SK-N-SH (cell line): ENCODE results near the gene MAP3K5. TPM values are rescaled to one million over a fixed set of nuclear protein-coding genes. Genes with fewer than 3 reads are reported as not detected.

ENCODE experiments used
- CTCF ChIA-PET: fragments of 300-600, 350-600 bp; formaldehyde crosslinking; extraction: SDS; loops from one replicate; lab custom pipeline; 2021; lab: Yijun Ruan, JAX
- POLR2A ChIA-PET: fragments of 350-600 bp; sonication (Branson Sonifier 250); formaldehyde crosslinking; extraction: SDS; loops from one replicate; lab custom pipeline; 2020; ENCODE audit warnings: antibody characterized with exemption, inconsistent platforms; lab: Yijun Ruan, JAX
- DNase-seq: peaks from one replicate; pipeline ENCODE4 v3.0.0; 2012
- H2AFZ ChIP-seq: fragments of 200-600 bp; sonication (generic); 2 replicates; pipeline ENCODE4 v1.8.1; 2016; ENCODE audit warnings: antibody characterized with exemption, mild to moderate bottlenecking, low read depth
- H3F3A ChIP-seq: fragments of 200-600 bp; sonication (generic); replicated peaks from 2 replicates; pipeline ENCODE3; 2016; ENCODE audit warnings: antibody characterized with exemption, mild to moderate bottlenecking; ENCODE audit not compliant: insufficient read depth
- H3K27ac ChIP-seq, 2 experiments: fragments of 200-500 bp in 1 of 2; fragments of 200-600 bp in 1 of 2; sonication (Bioruptor generic) in 1 of 2; sonication (generic), shearing (Covaris generic) in 1 of 2; 2 replicates each; pipeline versions ENCODE4 v1.5.1 to v1.6.1; 2014 to 2016; ENCODE audit warnings: low read depth in 2 of 2, inconsistent platforms in 1 of 2, low read length in 1 of 2, mild to moderate bottlenecking in 1 of 2, mixed read lengths in 1 of 2
- H3K27me3 ChIP-seq: fragments of 200-600 bp; sonication (generic), shearing (Covaris generic); 2 replicates; pipeline ENCODE4 v1.6.1; 2016; ENCODE audit warnings: mixed run types; ENCODE audit not compliant: insufficient read depth
- H3K36me3 ChIP-seq, 2 experiments: fragments of 200-500 bp in 1 of 2; fragments of 200-600 bp in 1 of 2; sonication (Bioruptor generic) in 1 of 2; sonication (generic) in 1 of 2; replicated peaks in 1 of 2; 2 replicates each; pipeline versions ENCODE3 to v1.5.1; 2014 to 2016; ENCODE audit warnings: low read length in 1 of 2, mild to moderate bottlenecking in 1 of 2; ENCODE audit not compliant: insufficient read depth in 2 of 2, control insufficient read depth in 1 of 2
- H3K4me1 ChIP-seq, 2 experiments: fragments of 200-500 bp in 1 of 2; fragments of 200-600 bp in 1 of 2; sonication (Bioruptor generic) in 1 of 2; sonication (generic), shearing (Covaris generic) in 1 of 2; 2 replicates each; pipeline versions ENCODE4 v1.5.1 to v1.6.1; 2014 to 2016; ENCODE audit warnings: low read depth in 1 of 2, low read length in 1 of 2, mixed run types in 1 of 2; ENCODE audit not compliant: insufficient read depth in 2 of 2, control insufficient read depth in 1 of 2
- H3K4me2 ChIP-seq: fragments of 200-600 bp; sonication (generic), shearing (Covaris generic); 2 replicates; pipeline ENCODE4 v1.6.1; 2017; ENCODE audit warnings: mixed run types
- H3K4me3 ChIP-seq, 2 experiments: fragments of 200-500 bp in 1 of 2; fragments of 200-600 bp in 1 of 2; sonication (Bioruptor generic) in 1 of 2; sonication (generic), shearing (Covaris generic) in 1 of 2; 2 replicates each; pipeline versions ENCODE4 v1.5.1 to v1.8.1; 2014 to 2016; ENCODE audit warnings: low read depth in 2 of 2, inconsistent platforms in 1 of 2, low read length in 1 of 2, mild to moderate bottlenecking in 1 of 2, mixed read lengths in 1 of 2, moderate library complexity in 1 of 2
- H3K79me2 ChIP-seq: fragments of 200-600 bp; sonication (generic); 2 replicates; pipeline ENCODE4 v1.8.1; 2017; ENCODE audit warnings: mild to moderate bottlenecking; ENCODE audit not compliant: insufficient read depth
- H3K9ac ChIP-seq: fragments of 200-600 bp; sonication (generic); 2 replicates; pipeline ENCODE4 v1.6.1; 2017; ENCODE audit warnings: mixed run types
- H3K9me2 ChIP-seq: fragments of 200-600 bp; sonication (generic); 2 replicates; pipeline ENCODE4 v1.6.1; 2017; ENCODE audit warnings: mixed run types
- H3K9me3 ChIP-seq: fragments of 200-600 bp; sonication (generic); 2 replicates; pipeline ENCODE4 v1.6.1; 2017; ENCODE audit warnings: mixed run types, mild to moderate bottlenecking, moderate library complexity
- H4K20me1 ChIP-seq: fragments of 200-600 bp; sonication (generic); 2 replicates; pipeline ENCODE4 v1.6.1; 2017; ENCODE audit warnings: mild to moderate bottlenecking, mixed run types; ENCODE audit not compliant: insufficient read depth
- ELF1 ChIP-seq: IDR thresholded peaks from 2 replicates; pipeline ENCODE4 v1.4.0; 2012
- EP300 ChIP-seq, 2 experiments: IDR thresholded peaks; 2 replicates each; pipeline versions ENCODE4 v1.4.0 to v1.6.1; 2012; ENCODE audit warnings: borderline replicate concordance in 1 of 2, low read depth in 1 of 2, low read length in 1 of 2
- FOSL2 ChIP-seq: IDR thresholded peaks from 2 replicates; pipeline ENCODE4 v1.4.0; 2012; ENCODE audit warnings: low read depth, mild to moderate bottlenecking, moderate library complexity, borderline replicate concordance
- JUND ChIP-seq: IDR thresholded peaks from 2 replicates; pipeline ENCODE4 v1.4.0; 2012
- MEF2A ChIP-seq: IDR thresholded peaks from 2 replicates; pipeline ENCODE4 v1.4.0; 2012; ENCODE audit warnings: low read depth, borderline replicate concordance
- MXI1 ChIP-seq: IDR thresholded peaks from 2 replicates; pipeline ENCODE4 v1.6.1; 2012; ENCODE audit warnings: mild to moderate bottlenecking, low read depth, low read length, improper control_type of control experiment
- NFIC ChIP-seq: IDR thresholded peaks from 2 replicates; pipeline ENCODE4 v1.4.0; 2012; ENCODE audit warnings: borderline replicate concordance
- RAD21 ChIP-seq: IDR thresholded peaks from 2 replicates; pipeline ENCODE4 v1.6.1; 2012; ENCODE audit warnings: mild to moderate bottlenecking, low read length
- RCOR1 ChIP-seq: fragments of 150-350 bp; IDR thresholded peaks from 2 replicates; pipeline ENCODE4 v1.6.1; 2017; ENCODE audit warnings: antibody characterized with exemption, low read length
- RFX5 ChIP-seq: IDR thresholded peaks from 2 replicates; pipeline ENCODE4 v1.6.1; 2012; ENCODE audit warnings: mild to moderate bottlenecking, improper control_type of control experiment, low read length
- RXRA ChIP-seq: IDR thresholded peaks from 2 replicates; pipeline ENCODE4 v1.4.0; 2012; ENCODE audit warnings: low read depth, mild to moderate bottlenecking, borderline replicate concordance
- SIN3A ChIP-seq: IDR thresholded peaks from 2 replicates; pipeline ENCODE4 v1.6.1; 2012; ENCODE audit warnings: low read depth, mild to moderate bottlenecking, low read length, moderate library complexity, borderline replicate concordance
- TAF1 ChIP-seq: IDR thresholded peaks from 2 replicates; pipeline ENCODE4 v1.6.1; 2012; ENCODE audit warnings: low read depth, mild to moderate bottlenecking, low read length, moderate library complexity, borderline replicate concordance
- TEAD4 ChIP-seq: IDR thresholded peaks from 2 replicates; pipeline ENCODE4 v1.4.0; 2012; ENCODE audit warnings: mild to moderate bottlenecking, borderline replicate concordance; ENCODE audit not compliant: insufficient read depth
- WGBS: methylation state at CpG from one replicate; pipeline ENCODE4 v1.1.6; 2017; ENCODE audit warnings: low lambda C conversion rate; 5-methylcytosine and 5-hydroxymethylcytosine counted together
- polyA plus RNA-seq, 3 experiments: library from polyadenylated mRNA; depleted of rRNA; stranded (reverse); fragments of >200 nt; gene quantifications; 2 replicates each; pipeline ENCODE4 v1.2.3, GENCODE V29; 2012
- TF ChIP-seq, protein P1 (sequence below): IDR thresholded peaks from 2 replicates; pipeline ENCODE4; 2012
- TF ChIP-seq, protein P2 (sequence below): IDR thresholded peaks from 2 replicates; pipeline ENCODE4 v1.4.0; 2012; ENCODE audit warnings: low read depth, borderline replicate concordance
- TF ChIP-seq, protein P3 (sequence below): IDR thresholded peaks from 2 replicates; pipeline ENCODE4 v1.4.0; 2012; ENCODE audit warnings: low read depth
- TF ChIP-seq, protein P4 (sequence below): IDR thresholded peaks from 2 replicates; pipeline ENCODE4 v1.6.1; 2012; ENCODE audit warnings: mild to moderate bottlenecking, low read depth, low read length, moderate library complexity

The MAP3K5 gene
- polyA plus RNA-seq, 1 of the 3 experiments (the other 2 are of a cell fraction) = 1.4 TPM

DNA sequence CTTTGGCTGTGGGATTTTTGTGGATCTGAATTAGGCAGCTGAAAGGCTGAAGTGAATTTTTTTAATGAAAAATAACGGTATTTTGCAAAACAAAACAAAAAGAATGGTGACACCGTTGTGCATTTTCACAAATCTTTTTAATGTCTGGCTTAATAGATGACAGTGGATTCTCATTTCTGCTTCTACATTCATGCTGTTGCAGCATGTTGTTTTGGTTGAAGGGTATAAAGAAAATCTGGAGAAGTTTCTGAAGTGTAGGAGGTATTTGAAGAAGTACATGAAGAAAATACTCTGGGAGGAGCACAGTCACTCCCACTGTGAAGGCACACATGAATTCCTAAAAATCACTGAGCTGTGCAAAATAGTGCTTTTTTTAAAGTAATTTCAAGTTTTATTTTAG is 3.1 kb upstream of the MAP3K5 start:
- Histone ChIP-seq H3K79me2 (peaks cover 16% of the 10 kb centered on the region), H2AFZ (no peak overlapping the region), H3K4me2 (no peak overlapping the region), H3K36me3 (no peaks in the 10 kb centered on the region), H3K9me3 (no peaks in the 10 kb centered on the region), H3K27me3 (no peaks in the 10 kb centered on the region), H3K4me1 (peaks cover 0 to 6% of the 10 kb centered on the region in 2 experiments; a peak in 2 of 4 replicates), H3K4me3 (no peak overlapping the region), H4K20me1 (no peaks in the 10 kb centered on the region), H3F3A (peaks cover 2% of the 10 kb centered on the region), H3K9ac (no peak overlapping the region), H3K27ac (no peak overlapping the region), H3K9me2 (no peaks in the 10 kb centered on the region)
- WGBS = 88% methylated on average over 2 of the region's 2 CpGs
- TF ChIP-seq NFIC = no peak
- TF ChIP-seq, protein P1, sequence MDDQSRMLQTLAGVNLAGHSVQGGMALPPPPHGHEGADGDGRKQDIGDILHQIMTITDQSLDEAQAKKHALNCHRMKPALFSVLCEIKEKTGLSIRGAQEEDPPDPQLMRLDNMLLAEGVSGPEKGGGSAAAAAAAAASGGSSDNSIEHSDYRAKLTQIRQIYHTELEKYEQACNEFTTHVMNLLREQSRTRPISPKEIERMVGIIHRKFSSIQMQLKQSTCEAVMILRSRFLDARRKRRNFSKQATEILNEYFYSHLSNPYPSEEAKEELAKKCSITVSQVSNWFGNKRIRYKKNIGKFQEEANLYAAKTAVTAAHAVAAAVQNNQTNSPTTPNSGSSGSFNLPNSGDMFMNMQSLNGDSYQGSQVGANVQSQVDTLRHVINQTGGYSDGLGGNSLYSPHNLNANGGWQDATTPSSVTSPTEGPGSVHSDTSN = no peak
- TF ChIP-seq RFX5 = no peak
- TF ChIP-seq, protein P2, sequence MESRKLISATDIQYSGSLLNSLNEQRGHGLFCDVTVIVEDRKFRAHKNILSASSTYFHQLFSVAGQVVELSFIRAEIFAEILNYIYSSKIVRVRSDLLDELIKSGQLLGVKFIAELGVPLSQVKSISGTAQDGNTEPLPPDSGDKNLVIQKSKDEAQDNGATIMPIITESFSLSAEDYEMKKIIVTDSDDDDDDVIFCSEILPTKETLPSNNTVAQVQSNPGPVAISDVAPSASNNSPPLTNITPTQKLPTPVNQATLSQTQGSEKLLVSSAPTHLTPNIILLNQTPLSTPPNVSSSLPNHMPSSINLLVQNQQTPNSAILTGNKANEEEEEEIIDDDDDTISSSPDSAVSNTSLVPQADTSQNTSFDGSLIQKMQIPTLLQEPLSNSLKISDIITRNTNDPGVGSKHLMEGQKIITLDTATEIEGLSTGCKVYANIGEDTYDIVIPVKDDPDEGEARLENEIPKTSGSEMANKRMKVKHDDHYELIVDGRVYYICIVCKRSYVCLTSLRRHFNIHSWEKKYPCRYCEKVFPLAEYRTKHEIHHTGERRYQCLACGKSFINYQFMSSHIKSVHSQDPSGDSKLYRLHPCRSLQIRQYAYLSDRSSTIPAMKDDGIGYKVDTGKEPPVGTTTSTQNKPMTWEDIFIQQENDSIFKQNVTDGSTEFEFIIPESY = no peak
- no peak for TF ChIP-seq EP300 (IDR thresholded peaks at IDR 0.05; ENCODE audit: borderline replicate concordance in 1 of 2, low read depth in 1 of 2, low read length in 1 of 2)
- no peak for TF ChIP-seq RXRA
- TF ChIP-seq, protein P3, sequence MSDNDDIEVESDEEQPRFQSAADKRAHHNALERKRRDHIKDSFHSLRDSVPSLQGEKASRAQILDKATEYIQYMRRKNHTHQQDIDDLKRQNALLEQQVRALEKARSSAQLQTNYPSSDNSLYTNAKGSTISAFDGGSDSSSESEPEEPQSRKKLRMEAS = no peak
- TF ChIP-seq SIN3A = no peak
- no peak for TF ChIP-seq MEF2A
- TF ChIP-seq TAF1 = no peak
- no peak for TF ChIP-seq MXI1
- TF ChIP-seq JUND = no peak
- ChIA-PET POLR2A (no interaction called here), CTCF (interaction anchor here (0.8 to 11.4 kb wide), 5 partner anchors 126 to 245 kb away, joined by 3 to 214 read pairs (median 4); no protein-coding TSS in a partner anchor)
- no peak for DNase-seq

DNA sequence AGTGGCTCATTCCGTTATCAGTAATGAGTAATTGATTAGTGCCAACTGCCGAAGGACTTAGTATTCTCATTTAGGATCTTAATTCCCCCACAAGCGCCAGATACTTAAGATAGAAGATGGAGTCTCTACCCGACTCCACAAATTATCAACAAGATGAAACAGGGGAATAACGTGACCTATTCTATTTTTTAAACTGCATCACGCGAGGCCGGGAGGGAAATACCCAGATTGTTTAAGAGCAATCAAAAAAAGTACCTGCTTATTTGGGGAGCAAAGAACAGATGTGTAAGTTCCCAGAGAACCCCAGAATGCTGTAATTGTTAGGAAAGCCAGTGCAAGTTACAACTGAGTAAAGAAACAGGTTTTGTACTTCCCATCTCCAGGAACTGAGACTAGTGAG is 1.1 kb upstream of the MAP3K5 start:
- H3K4me2 ChIP-seq = peak overlapping the region; percentile 94
- DNase-seq = no peak
- no peaks in the 10 kb centered on the region for H4K20me1 ChIP-seq
- H2AFZ ChIP-seq = peak overlapping the region; percentile 99; the same call in 1 of the 2 replicates
- ChIA-PET CTCF (interaction anchor here (0.7 to 11.4 kb wide), 21 partner anchors 9 to 418 kb away, joined by 3 to 214 read pairs (median 13); partner anchors contain the start of gene MAP7), POLR2A (interaction anchor here (1.9 to 2.6 kb wide), 2 partner anchors 30 to 149 kb away, joined by 5 to 40 read pairs; no protein-coding TSS in a partner anchor)
- H3K4me1 ChIP-seq = peaks cover 0 to 6% of the 10 kb centered on the region in 2 experiments; a peak in 2 of 4 replicates
- H3K27ac ChIP-seq = peak overlapping the region; percentile 70 to 92; a peak in 3 of 4 replicates
- no peaks in the 10 kb centered on the region for H3K9me2 ChIP-seq
- H3K9ac ChIP-seq = peak overlapping the region; percentile 95; the same call in 1 of the 2 replicates
- H3K27me3 ChIP-seq = no peaks in the 10 kb centered on the region
- H3F3A ChIP-seq = peaks cover 6% of the 10 kb centered on the region
- peaks cover 32% of the 10 kb centered on the region for H3K79me2 ChIP-seq
- H3K36me3 ChIP-seq = no peaks in the 10 kb centered on the region
- peak overlapping the region; percentile 74 to 81 for H3K4me3 ChIP-seq
- H3K9me3 ChIP-seq = no peaks in the 10 kb centered on the region
- 54% methylated on average over 8 of the region's 8 CpGs for WGBS
- TF ChIP-seq, protein P2 = no peak
- no peak for TF ChIP-seq TEAD4
- TF ChIP-seq, protein P4, sequence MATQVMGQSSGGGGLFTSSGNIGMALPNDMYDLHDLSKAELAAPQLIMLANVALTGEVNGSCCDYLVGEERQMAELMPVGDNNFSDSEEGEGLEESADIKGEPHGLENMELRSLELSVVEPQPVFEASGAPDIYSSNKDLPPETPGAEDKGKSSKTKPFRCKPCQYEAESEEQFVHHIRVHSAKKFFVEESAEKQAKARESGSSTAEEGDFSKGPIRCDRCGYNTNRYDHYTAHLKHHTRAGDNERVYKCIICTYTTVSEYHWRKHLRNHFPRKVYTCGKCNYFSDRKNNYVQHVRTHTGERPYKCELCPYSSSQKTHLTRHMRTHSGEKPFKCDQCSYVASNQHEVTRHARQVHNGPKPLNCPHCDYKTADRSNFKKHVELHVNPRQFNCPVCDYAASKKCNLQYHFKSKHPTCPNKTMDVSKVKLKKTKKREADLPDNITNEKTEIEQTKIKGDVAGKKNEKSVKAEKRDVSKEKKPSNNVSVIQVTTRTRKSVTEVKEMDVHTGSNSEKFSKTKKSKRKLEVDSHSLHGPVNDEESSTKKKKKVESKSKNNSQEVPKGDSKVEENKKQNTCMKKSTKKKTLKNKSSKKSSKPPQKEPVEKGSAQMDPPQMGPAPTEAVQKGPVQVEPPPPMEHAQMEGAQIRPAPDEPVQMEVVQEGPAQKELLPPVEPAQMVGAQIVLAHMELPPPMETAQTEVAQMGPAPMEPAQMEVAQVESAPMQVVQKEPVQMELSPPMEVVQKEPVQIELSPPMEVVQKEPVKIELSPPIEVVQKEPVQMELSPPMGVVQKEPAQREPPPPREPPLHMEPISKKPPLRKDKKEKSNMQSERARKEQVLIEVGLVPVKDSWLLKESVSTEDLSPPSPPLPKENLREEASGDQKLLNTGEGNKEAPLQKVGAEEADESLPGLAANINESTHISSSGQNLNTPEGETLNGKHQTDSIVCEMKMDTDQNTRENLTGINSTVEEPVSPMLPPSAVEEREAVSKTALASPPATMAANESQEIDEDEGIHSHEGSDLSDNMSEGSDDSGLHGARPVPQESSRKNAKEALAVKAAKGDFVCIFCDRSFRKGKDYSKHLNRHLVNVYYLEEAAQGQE = no peak
- no peak for TF ChIP-seq ELF1
- no peak for TF ChIP-seq FOSL2
- no peak for TF ChIP-seq RCOR1
- no peak for TF ChIP-seq RAD21
